GM18505 (cell line): ENCODE data around the gene DNAJB13.

Source experiments
- ATAC-seq: cut with Tn5 transposase; IDR thresholded peaks from one replicate; pipeline ENCODE4 v1.9.1; 2021; ENCODE audit not compliant: unreplicated experiment
- POLR2A ChIP-seq: IDR thresholded peaks from 4 replicates; pipeline ENCODE4 v1.6.1; 2011; ENCODE audit warnings: borderline replicate concordance; ENCODE audit not compliant: insufficient read depth, insufficient read length; ENCODE audit errors: extremely low read depth

DNAJB13 gene

GRCh38 chr11:73940801-73941570, 9.8 kb upstream of the DNAJB13 start:
- no peak for TF ChIP-seq POLR2A
- ATAC-seq = no peak

- no peak for TF ChIP-seq POLR2A
- ATAC-seq = no peak
Measured at GRCh38 chr11:73942010-73942409, 8.8 kb upstream of the DNAJB13 start.

DNA sequence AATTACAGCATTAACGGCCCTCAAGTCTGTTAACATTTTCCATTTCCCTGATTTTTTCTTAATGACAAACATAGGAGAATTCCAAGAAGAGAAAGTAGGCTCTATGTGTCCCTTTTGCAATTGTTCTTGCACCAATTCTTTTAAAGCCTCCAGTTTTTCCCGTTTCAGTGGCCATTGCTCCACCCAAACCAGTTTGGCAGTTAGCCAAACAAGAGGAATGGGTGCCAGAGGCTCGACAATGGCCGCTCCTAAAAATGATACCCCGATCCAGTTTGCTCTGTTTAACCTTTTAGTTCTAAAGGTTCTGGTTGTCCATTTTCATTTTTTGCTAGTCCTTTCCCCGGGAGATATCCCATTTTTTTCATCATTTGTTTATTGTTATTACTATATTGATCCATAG, 6.7 kb upstream of the DNAJB13 start:
- ATAC-seq = no peak

GRCh38 chr11:73944901-73945300, 5.9 kb upstream of the DNAJB13 start:
- no peak for TF ChIP-seq POLR2A
- ATAC-seq = no peak

More for the DNA sequence above, 6.7 kb upstream of the DNAJB13 start:
- TF ChIP-seq POLR2A = no peak

DNA sequence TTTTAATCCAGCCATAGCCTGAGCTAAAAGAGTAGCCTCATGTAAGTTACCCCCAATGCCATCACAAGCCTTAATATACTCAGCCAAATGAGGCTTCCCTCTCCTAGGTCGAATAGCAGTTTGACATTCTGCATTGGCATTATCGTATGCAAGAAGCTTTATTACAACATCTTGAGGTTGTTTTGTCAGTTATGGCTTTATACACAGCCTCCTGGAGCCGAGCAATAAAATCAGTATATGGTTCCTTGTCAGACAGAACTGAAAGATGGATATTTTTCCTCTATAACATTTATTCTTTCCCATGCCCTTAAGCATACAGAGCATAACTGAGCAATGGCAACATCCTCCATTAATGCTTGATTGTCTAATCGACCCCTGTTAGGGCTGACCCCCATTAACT, 5.4 kb upstream of the DNAJB13 start:
- no peak for ATAC-seq
- no peak for TF ChIP-seq POLR2A

DNA sequence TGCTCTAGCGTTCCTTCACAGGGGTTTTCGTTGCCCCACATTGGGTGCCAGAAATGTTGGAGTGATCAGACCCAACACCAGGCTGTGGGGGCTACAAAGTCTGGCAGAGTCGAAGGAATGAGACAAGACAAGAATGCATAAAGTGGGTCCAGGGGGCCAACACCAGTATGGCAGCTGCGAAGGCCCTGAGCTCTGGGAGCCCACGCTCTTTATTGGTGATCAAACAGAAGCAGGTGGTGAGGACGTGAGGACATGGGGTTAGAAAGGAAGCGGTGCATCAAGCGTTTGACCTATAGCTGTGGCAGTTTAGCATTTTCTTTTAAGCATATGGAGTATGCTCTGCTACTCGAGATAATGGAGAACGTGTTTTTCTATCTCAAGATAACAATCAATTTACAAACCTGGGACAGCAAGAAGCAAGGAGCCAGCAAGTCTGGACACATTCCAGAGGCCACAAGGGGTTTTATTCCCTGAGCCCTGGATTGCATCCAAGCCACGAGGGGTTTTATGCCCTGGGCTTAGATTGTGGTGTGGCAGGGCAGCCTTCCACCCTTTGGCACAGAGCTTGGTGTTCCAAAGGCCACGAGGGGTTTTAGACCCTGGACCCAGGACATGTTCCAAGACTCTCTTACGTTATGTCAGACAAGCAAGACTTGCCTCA, 3.9 kb upstream of the DNAJB13 start:
- ATAC-seq = no peak
- TF ChIP-seq POLR2A = no peak

DNA sequence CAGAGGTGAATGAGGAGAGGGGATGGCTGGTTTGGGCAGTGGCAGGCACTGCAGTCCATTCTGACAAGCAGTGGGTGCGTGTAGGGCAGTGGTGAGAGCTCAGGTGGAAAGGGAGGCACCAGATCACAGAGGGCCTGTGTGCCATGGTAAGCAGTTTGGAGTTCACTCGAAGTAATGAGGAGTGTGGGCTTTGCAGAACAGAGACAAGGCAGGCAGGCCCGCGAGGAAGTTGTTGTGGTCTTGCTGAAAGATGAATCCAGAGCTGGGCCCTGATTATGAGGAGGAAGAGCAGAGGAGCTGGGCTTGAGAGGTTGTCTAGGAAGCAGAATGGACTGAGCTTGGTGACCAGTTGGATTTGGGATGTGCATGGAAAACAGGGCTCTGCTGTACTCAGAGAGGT, 1.6 kb upstream of the DNAJB13 start:
- ATAC-seq = no peak
- TF ChIP-seq POLR2A = no peak

DNA sequence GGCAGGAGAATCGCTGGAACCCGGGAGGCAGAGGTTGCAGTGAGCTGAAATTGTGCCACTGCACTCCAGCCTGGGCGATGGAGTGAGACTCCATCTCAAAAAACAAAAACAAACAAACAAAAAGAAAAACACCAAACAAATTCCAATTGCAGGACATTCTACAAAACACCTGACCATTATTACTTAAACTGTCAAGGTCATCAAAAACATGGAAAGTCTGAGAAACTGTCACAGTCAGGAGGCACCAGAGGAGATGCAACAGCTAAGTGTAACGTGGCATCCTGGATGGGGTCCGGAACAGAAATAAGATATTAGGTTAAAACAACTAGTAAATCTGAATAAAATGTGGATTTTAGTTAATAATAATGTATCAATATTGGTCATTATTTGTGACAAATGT, 914 bp upstream of the DNAJB13 start:
- no peak for TF ChIP-seq POLR2A
- no peak for ATAC-seq

- no peak for ATAC-seq
- no peak for TF ChIP-seq POLR2A
Measured at GRCh38 chr11:73951797-73952196, 971 bp downstream of the DNAJB13 start.

DNA sequence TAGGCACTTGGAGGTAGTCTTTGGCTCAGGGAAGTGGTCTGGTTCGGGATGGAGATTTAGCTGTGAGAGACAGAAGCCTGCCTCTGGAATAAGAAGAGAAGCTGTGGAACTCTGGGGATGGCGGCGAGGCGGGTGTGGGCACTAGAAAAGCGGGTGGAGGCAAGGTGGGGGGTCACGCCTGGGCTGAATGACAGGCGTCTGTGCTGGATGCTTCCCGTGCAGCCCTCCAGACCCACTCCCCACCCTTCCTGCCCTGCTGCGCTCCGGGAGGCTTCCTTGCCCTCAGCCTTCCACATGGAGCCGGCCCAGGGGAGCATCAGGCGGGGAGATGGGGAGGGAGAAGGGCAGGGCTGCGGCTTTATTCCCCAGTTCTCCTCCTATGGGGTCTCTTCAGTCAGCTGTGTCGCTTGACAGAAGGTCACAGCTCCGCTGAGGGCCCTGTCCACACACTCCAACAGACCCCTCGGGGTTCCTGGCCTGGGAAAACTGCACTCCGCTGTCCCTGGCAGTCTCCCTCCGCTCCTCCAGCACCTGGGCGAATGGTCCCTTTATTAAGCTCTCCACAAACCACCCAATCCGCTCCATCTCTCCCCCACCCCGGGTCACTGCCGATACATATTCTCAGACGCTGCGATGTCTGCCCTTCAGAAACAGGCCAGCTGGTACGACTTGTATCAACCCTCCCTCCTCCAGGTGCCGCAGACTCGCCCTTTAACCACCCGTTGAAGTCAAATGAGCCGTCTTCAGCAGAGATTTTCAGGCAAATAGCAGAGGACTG, 6.2 kb downstream of the DNAJB13 start:
- TF ChIP-seq POLR2A = no peak
- ATAC-seq = no peak

GRCh38 chr11:73957654-73958361, 7.0 kb downstream of the DNAJB13 start:
- ATAC-seq = no peak
- TF ChIP-seq POLR2A = no peak

DNA sequence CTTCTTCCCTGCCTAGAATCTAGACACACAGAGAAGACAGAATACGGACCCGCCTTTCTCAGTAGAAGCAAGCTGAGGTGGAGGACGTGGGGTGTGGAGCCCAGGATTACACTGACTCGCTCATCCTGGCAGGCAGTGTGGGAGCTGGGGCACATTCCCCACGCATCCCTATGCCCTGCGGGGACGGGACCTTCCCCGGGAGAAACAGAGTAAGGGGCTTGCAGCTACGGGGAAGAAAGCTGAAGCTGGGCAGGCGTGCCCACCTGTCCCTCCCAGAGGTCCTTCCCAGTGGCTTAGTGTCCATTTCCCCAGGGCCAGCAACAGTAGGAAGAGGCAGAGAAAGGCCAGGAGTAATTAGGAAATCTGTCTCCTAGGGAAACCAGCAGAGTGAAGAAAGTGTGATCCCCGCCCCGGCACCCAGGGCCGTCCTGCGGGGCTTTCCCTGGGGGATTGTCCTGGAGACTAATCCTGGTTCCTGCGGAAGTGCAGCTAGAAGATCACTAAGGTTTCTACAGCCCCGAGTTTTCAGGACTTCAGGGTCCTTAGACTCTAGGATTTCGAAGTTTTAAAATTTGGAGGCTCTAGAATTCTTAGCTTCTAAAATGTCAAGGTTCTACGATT, 7.8 kb downstream of the DNAJB13 start:
- no peak for TF ChIP-seq POLR2A
- ATAC-seq = no peak

DNA sequence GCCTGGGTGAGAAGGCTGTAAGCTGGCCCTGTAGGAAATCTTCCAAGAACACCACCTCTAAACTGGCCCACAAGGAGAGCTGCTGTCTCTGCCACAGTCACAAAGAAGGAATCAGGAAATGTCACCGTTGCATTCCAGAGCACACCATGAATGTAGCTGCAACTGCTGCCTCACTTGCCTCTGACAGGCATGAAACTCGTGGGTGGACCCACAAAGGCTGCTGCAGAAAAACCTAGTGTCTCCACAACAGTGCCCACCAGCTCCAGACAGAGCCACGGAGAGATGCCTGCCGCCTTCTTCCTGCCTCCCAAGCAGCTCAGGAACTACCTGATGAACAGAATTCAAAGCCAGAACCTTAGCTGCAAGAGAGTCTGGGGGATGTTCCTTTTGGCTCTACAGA, 10.5 kb downstream of the DNAJB13 start:
- no peak for ATAC-seq
- no peak for TF ChIP-seq POLR2A
